ENCODE data around the gene KCNT1.

GRCh38 chr9:135752281-135753204 lies 50.6 kb downstream of the KCNT1 start:
- no peak for TF ChIP-seq POLR2A (IDR thresholded peaks at IDR 0.05)
- no peak for TF ChIP-seq CTCF (IDR thresholded peaks at IDR 0.05)

Measured in uterus (tissue), 2 donors.